OCI-LY1 (cell line): ENCODE measurements around the gene ACYP1.

ENCODE experiments used
- H2AFZ ChIP-seq: fragments of 200-600 bp; sonication (generic), shearing (Covaris generic); 2 replicates; pipeline ENCODE4 v1.6.0; 2014; ENCODE audit warnings: antibody characterized with exemption, mild to moderate bottlenecking, low read length
- H3F3A ChIP-seq: fragments of 200-600 bp; sonication (generic), shearing (Covaris generic); 2 replicates; pipeline ENCODE4 v1.6.0; 2014; ENCODE audit warnings: mild to moderate bottlenecking, antibody characterized with exemption, low read length, moderate library complexity; ENCODE audit not compliant: insufficient read depth
- H3K27ac ChIP-seq: fragments of 200-600 bp; sonication (generic); 2 replicates; pipeline ENCODE4 v1.5.1; 2014; ENCODE audit warnings: low read length, mixed run types, mild to moderate bottlenecking, low read depth; ENCODE audit not compliant: poor library complexity, severe bottlenecking
- H3K27me3 ChIP-seq: fragments of 200-600 bp; sonication (generic); 2 replicates; pipeline ENCODE4 v1.6.0; 2014; ENCODE audit warnings: antibody characterized with exemption, mild to moderate bottlenecking, low read length, moderate library complexity; ENCODE audit not compliant: insufficient read depth
- H3K36me3 ChIP-seq: fragments of 200-600 bp; sonication (generic); 2 replicates; pipeline ENCODE4 v1.6.1; 2014; ENCODE audit warnings: mild to moderate bottlenecking, antibody characterized with exemption, low read length, moderate library complexity, mixed read lengths; ENCODE audit not compliant: insufficient read depth
- H3K4me1 ChIP-seq: fragments of 200-600 bp; sonication (generic); 2 replicates; pipeline ENCODE4 v1.5.1; 2014; ENCODE audit warnings: mild to moderate bottlenecking, low read length, moderate library complexity; ENCODE audit not compliant: insufficient read depth, severe bottlenecking
- H3K4me2 ChIP-seq: fragments of 200-600 bp; sonication (generic), shearing (Covaris generic); 2 replicates; pipeline ENCODE4 v1.6.1; 2014; ENCODE audit warnings: low read length
- H3K4me3 ChIP-seq: fragments of 200-600 bp; sonication (generic); 2 replicates; pipeline ENCODE4 v1.5.1; 2014; ENCODE audit warnings: low read length, low read depth, mild to moderate bottlenecking, mixed read lengths; ENCODE audit not compliant: poor library complexity, severe bottlenecking
- H3K79me2 ChIP-seq: fragments of 200-600 bp; shearing (Covaris generic); 2 replicates; pipeline ENCODE4 v1.6.1; 2016; ENCODE audit warnings: mixed run types, low read length, mixed read lengths; ENCODE audit not compliant: insufficient read depth
- H3K9ac ChIP-seq: fragments of 200-600 bp; sonication (generic), shearing (Covaris generic); 2 replicates; pipeline ENCODE4 v1.6.1; 2014; ENCODE audit warnings: mild to moderate bottlenecking, low read length, mixed read lengths
- H3K9me2 ChIP-seq: fragments of 200-600 bp; sonication (generic), shearing (Covaris generic); 2 replicates; pipeline ENCODE4 v1.6.1; 2014; ENCODE audit warnings: low read depth, mild to moderate bottlenecking, low read length, mixed read lengths
- H3K9me3 ChIP-seq: fragments of 200-600 bp; shearing (Covaris generic); 2 replicates; pipeline ENCODE4 v1.6.1; 2014; ENCODE audit warnings: low read length, mixed read lengths
- H4K20me1 ChIP-seq: fragments of 200-600 bp; sonication (generic), shearing (Covaris generic); 2 replicates; pipeline ENCODE4 v1.6.0; 2016; ENCODE audit warnings: mild to moderate bottlenecking, low read length; ENCODE audit not compliant: insufficient read depth
- EZH2 ChIP-seq: fragments of 200-600 bp; sonication (generic), shearing (Covaris generic); IDR thresholded peaks from 2 replicates; pipeline ENCODE4 v1.8.0; 2017; ENCODE audit warnings: borderline replicate concordance, mixed run types, mild to moderate bottlenecking, antibody characterized with exemption, low read length, moderate library complexity, mixed read lengths
- TF ChIP-seq, protein P1 (sequence below): fragments of 200-600 bp; sonication (generic), shearing (Covaris generic); IDR thresholded peaks from 2 replicates; pipeline ENCODE4 v1.5.1; 2017; ENCODE audit warnings: mild to moderate bottlenecking, antibody characterized with exemption, low read length, moderate library complexity, mixed read lengths

The ACYP1 gene

DNA sequence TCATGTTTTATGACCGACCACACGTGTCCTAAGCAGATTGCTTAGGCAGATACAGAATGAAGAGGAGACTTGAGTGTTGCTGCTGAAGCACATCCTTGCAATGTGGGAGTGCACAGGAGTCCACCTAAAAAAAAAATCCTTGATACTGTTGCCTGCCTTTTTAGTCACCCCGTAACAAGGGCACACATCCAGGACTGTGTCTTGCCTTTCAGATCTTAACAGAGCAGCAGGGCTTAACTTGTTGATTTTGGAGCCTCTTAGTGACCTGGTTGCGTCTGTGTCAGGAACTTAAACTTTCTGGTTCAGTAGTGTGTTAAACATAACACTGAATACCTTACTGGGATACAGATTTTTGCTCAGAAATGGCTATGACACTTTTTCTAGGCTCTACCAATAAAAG lies 54.6 kb downstream of the ACYP1 start:
- Histone ChIP-seq H4K20me1 (no peaks in the 10 kb centered on the region), H3K27me3 (no peaks in the 10 kb centered on the region), H3K4me1 (peaks cover 2% of the 10 kb centered on the region), H3K9ac (no peak overlapping the region), H3K9me2 (no peaks in the 10 kb centered on the region), H3K27ac (no peak overlapping the region), H3K36me3 (peaks cover 92% of the 10 kb centered on the region), H3K4me2 (no peak overlapping the region), H3K79me2 (peaks cover 2% of the 10 kb centered on the region; the same call in 1 of the 2 replicates), H3K4me3 (no peak overlapping the region), H2AFZ (no peak overlapping the region), H3K9me3 (no peaks in the 10 kb centered on the region), H3F3A (no peaks in the 10 kb centered on the region)
- no peak for TF ChIP-seq EZH2
- TF ChIP-seq, protein P1, sequence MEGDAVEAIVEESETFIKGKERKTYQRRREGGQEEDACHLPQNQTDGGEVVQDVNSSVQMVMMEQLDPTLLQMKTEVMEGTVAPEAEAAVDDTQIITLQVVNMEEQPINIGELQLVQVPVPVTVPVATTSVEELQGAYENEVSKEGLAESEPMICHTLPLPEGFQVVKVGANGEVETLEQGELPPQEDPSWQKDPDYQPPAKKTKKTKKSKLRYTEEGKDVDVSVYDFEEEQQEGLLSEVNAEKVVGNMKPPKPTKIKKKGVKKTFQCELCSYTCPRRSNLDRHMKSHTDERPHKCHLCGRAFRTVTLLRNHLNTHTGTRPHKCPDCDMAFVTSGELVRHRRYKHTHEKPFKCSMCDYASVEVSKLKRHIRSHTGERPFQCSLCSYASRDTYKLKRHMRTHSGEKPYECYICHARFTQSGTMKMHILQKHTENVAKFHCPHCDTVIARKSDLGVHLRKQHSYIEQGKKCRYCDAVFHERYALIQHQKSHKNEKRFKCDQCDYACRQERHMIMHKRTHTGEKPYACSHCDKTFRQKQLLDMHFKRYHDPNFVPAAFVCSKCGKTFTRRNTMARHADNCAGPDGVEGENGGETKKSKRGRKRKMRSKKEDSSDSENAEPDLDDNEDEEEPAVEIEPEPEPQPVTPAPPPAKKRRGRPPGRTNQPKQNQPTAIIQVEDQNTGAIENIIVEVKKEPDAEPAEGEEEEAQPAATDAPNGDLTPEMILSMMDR: no peak

DNA sequence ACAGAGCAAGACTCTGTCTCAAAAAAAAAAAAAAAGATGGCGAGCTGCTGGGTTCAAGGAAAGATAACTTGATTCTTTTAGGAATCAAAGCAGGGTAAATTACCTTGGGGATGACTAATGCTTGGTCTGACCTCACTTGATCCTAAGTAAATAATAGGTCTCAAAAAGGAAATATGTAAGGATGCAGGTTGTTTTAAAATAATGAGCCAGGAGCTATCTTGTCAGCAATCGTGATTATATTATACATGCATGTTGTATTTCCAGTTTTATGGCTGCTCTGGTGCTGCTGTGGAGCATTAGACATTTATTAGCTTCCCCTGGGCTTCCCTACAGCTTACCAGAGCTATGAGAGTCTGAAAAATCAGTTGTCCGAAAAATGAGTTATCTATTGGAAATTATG lies 58.5 kb downstream of the ACYP1 start:
- H3K27me3 ChIP-seq: no peaks in the 10 kb centered on the region
- TF ChIP-seq EZH2: no peak
- TF ChIP-seq, protein P1: no peak
- peaks cover 19% of the 10 kb centered on the region for H3K4me1 ChIP-seq
- H3F3A ChIP-seq: no peaks in the 10 kb centered on the region
- no peaks in the 10 kb centered on the region for H4K20me1 ChIP-seq
- no peak overlapping the region for H2AFZ ChIP-seq
- 0 out of 2 replicates have a peak, but pooled peaks cover 2% of the 10 kb centered on the region for H3K9me3 ChIP-seq
- no peak overlapping the region for H3K4me2 ChIP-seq
- no peak overlapping the region for H3K27ac ChIP-seq
- peaks cover 55% of the 10 kb centered on the region for H3K36me3 ChIP-seq
- no peaks in the 10 kb centered on the region for H3K9me2 ChIP-seq
- no peak overlapping the region for H3K4me3 ChIP-seq
- H3K79me2 ChIP-seq: peaks cover 13% of the 10 kb centered on the region
- no peak overlapping the region for H3K9ac ChIP-seq

DNA sequence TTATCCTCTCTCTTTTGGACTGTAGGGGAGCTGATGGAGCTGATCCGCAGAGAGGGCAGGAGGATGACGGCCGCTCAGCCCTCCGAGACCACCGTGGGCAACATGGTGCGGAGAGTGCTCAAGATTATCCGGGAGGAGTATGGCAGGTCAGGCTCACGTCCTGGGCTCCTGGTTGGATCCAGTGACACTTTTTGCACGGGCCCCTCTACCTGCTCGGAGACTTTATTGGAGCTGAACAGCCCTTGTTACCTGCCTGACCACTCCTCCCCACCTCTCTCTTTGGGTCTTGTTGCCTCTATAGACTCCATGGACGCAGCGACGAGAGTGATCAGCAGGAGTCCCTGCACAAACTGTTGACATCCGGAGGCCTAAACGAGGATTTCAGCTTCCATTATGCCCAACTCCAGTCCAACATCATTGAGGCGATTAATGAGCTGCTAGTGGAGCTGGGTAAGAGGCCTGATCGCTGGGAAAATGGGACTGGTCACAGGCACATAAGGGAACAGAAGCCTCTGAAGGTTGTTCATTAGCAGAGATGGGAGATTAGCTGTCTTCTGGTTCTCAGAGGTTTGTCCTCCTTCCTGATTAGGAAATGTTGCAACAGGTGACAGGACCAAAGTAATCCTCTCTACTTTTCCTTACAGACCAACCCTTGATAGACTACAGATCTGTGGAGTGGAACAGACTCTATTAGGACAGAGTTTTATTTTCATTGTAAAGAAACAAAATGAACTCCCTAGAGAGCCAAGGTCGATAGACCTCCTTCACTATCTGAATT lies 60.4 kb downstream of the ACYP1 start:
- TF ChIP-seq EZH2: no peak
- TF ChIP-seq, protein P1: no peak
- Histone ChIP-seq H3K9me2 (no peaks in the 10 kb centered on the region), H3K36me3 (peaks cover 37% of the 10 kb centered on the region), H3K27me3 (no peaks in the 10 kb centered on the region), H3K27ac (no peak overlapping the region), H3F3A (no peaks in the 10 kb centered on the region), H3K4me2 (peak overlapping the region; percentile 79), H3K9ac (peak overlapping the region; percentile 88), H2AFZ (no peak overlapping the region), H3K4me1 (peaks cover 19% of the 10 kb centered on the region), H3K4me3 (peak overlapping the region; percentile 92), H4K20me1 (no peaks in the 10 kb centered on the region), H3K9me3 (0 out of 2 replicates have a peak, but pooled peaks cover 2% of the 10 kb centered on the region), H3K79me2 (peaks cover 13% of the 10 kb centered on the region)
